Measurements from ENCODE around the gene FERMT2.

Gene FERMT2

GRCh38 chr14:52888839-52889838, 61.7 kb downstream of the FERMT2 start:
- TF ChIP-seq, protein P1, sequence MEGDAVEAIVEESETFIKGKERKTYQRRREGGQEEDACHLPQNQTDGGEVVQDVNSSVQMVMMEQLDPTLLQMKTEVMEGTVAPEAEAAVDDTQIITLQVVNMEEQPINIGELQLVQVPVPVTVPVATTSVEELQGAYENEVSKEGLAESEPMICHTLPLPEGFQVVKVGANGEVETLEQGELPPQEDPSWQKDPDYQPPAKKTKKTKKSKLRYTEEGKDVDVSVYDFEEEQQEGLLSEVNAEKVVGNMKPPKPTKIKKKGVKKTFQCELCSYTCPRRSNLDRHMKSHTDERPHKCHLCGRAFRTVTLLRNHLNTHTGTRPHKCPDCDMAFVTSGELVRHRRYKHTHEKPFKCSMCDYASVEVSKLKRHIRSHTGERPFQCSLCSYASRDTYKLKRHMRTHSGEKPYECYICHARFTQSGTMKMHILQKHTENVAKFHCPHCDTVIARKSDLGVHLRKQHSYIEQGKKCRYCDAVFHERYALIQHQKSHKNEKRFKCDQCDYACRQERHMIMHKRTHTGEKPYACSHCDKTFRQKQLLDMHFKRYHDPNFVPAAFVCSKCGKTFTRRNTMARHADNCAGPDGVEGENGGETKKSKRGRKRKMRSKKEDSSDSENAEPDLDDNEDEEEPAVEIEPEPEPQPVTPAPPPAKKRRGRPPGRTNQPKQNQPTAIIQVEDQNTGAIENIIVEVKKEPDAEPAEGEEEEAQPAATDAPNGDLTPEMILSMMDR (conservative IDR thresholded peaks at IDR 0.05; ENCODE audit: low read length) = no peak
- no peak overlapping the region for H3K4me3 ChIP-seq (ENCODE audit: low read length)
- DNase-seq (ENCODE audit: low read depth) = no peak

DNA sequence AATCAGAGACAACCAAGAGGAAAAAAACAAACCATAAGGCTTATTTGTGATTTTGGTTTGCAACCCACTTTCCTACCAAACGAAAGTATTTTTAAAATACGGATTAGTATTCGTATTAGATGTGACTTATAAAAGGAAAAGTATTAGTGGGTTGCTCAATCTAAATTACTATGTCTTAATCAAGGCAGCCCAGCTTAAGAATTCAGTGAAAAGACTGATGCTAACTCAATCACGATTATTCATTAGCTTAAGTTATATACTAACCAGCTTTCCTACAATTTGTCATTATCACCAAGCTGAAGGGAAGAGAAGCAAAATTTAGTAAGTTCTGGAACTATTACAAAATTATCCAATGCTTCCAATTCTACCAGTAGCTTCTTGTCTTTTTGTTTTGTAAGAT, 62.7 kb downstream of the FERMT2 start:
- TF ChIP-seq, protein P1 (conservative IDR thresholded peaks at IDR 0.05; ENCODE audit: low read length) = no peak
- no peak for DNase-seq (ENCODE audit: low read depth)

DNA sequence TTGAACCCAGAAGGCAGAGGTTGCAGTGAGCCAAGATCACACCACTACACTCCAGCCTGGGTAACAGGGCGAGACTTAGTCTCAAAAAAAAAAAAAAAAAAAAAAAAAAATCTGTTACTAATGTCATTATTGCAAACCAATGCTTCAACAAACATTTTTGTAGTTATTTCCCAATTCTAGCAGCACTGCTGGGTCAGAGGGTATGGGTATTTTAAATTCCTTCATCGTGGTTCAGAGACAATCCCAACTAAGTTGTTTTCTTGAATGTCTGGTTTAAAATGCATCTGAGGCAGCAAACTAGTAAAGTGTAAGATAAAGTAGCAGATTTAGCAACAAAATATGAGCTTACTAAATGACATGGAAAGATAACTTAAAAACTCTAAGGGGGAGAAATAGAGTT, 65.6 kb downstream of the FERMT2 start:
- DNase-seq (ENCODE audit: low read depth) = peak; percentile 76
- no peak overlapping the region for H3K4me3 ChIP-seq (ENCODE audit: low read length)
- TF ChIP-seq, protein P1 (conservative IDR thresholded peaks at IDR 0.05; ENCODE audit: low read length) = no peak

More for the DNA sequence above, 62.7 kb downstream of the FERMT2 start:
- no peak overlapping the region for H3K4me3 ChIP-seq (ENCODE audit: low read length)

DNA sequence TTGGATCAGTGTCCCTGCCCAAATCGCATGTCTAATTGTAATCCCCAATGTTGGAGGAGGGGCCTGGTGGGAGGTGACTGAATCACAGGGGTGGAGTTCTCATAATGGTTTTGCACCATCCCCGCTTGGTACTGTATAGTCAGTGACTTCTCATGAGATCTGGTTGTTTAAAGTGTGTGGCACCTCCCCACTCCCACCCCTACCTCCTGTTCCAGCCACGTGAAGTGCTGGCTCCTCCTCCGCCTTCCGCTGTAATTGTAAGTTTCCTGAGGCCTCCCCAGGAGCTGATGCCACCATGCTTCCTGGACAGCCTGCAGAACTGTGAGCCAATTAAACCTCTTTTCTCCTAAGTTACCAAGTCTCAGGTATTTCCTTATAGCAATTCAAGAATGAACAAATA, 67.2 kb downstream of the FERMT2 start:
- no peak overlapping the region for H3K4me3 ChIP-seq (ENCODE audit: low read length)
- no peak for DNase-seq (ENCODE audit: low read depth)
- TF ChIP-seq, protein P1 (conservative IDR thresholded peaks at IDR 0.05; ENCODE audit: low read length) = no peak

DNA sequence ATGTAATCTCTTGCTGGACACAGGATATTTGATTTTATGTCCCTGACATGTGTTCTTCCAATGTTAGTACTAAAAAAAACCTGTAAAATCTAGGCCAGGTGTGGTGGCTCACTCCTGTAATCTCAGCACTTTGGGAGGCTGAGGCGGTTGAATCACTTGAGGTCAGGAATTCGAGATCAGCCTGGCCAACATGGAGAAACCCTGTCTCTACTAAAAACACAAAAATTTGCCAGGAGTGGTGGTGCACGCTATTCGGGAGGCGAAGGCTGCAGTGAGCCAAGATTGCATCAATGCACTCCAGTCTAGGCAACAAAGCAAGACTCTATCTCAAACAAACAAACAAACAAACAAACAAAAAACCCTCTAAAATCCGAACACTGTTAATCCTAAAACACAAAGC, 68.0 kb downstream of the FERMT2 start:
- TF ChIP-seq, protein P1 (conservative IDR thresholded peaks at IDR 0.05; ENCODE audit: low read length) = no peak
- DNase-seq (ENCODE audit: low read depth) = no peak
- H3K4me3 ChIP-seq (ENCODE audit: low read length) = no peak overlapping the region

DNA sequence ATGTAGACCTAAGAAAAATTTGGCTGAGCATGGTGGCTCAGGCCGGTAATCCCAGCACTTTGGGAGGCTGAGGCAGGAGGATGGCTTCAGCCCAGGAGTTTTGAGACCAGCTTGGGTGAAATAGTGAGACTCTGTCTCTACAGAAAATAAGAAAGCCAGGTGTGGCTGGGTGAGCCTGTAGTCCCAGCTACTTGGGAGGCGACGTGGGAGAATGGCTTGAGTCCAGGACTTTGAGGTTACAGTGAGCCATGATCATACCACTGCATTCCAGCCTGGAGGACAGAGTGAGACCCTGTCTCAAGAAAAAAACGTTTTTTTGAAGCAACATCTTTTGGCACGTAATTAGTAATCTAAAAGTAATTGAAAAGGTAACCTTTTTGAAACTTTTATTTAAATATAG, 70.9 kb downstream of the FERMT2 start:
- TF ChIP-seq, protein P1 (conservative IDR thresholded peaks at IDR 0.05; ENCODE audit: low read length) = no peak
- DNase-seq (ENCODE audit: low read depth) = no peak
- H3K4me3 ChIP-seq (ENCODE audit: low read length) = no peak overlapping the region

DNA sequence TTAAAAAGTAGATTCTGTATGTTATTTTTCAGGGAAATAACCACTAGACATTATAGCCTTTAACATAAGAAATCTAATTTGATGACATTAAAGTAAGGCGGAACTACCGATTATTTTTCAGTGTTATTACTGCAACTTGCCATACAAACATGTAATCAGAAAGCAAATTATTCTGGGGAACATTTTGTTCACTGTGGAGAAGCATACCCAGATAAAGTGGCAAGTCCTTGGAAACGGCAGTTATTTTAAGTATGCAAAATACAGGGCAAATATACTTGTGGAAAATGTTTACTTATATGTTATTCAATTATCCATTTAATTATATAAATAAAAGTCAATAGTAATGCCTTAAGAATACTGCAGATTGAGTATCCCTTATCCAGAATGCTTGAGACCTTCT, 71.9 kb downstream of the FERMT2 start:
- H3K4me3 ChIP-seq (ENCODE audit: low read length) = no peak overlapping the region
- TF ChIP-seq, protein P1 (conservative IDR thresholded peaks at IDR 0.05; ENCODE audit: low read length) = no peak

More for the DNA sequence above, 71.9 kb downstream of the FERMT2 start:
- no peak for DNase-seq (ENCODE audit: low read depth)
